Left ventricle myocardium inferior (tissue), 1 donor: ENCODE results near the gene CCDC136. TPM values are rescaled to one million over a fixed set of nuclear protein-coding genes. Genes with fewer than 3 reads are reported as not detected.
A peak's percentile ranks its signal among the peaks of the same experiment; 100 is the strongest.

Experiments
- DNase-seq: peaks from one replicate; pipeline ENCODE4 v3.0.0-alpha.2; 2020
- H3K27ac ChIP-seq: fragments of 200-600 bp; replicated peaks from 2 replicates; pipeline ENCODE4 v1.8.0; 2021
- H3K27me3 ChIP-seq: fragments of 200-600 bp; 2 replicates; pipeline ENCODE4 v1.8.0; 2021; ENCODE audit warnings: low read depth
- H3K36me3 ChIP-seq: fragments of 200-600 bp; 2 replicates; pipeline ENCODE4 v1.8.0; 2021
- H3K4me1 ChIP-seq: fragments of 200-600 bp; 2 replicates; pipeline ENCODE4 v1.8.0; 2021
- H3K4me3 ChIP-seq: fragments of 200-600 bp; 2 replicates; pipeline ENCODE4 v1.8.0; 2021; ENCODE audit warnings: mild to moderate bottlenecking, moderate library complexity
- H3K9me3 ChIP-seq: fragments of 200-600 bp; replicated peaks from 2 replicates; pipeline ENCODE4 v1.8.0; 2021
- intact Hi-C: fragments of 100-400 bp; cut with micrococcal nuclease; formaldehyde crosslinking; loops from one replicate; pipeline ENCODE4 v1.11.0; 2022
- total RNA-seq: library from RNA; stranded (reverse); fragmentation: NEBNext Ultra II Directional; extraction: Animal tissue kit (Norgen Biotek cat#: 25700); gene quantifications from one replicate; pipeline ENCODE4 v1.2.1, GENCODE V29; 2021
- TF ChIP-seq, protein P1 (sequence below): fragments of 200-600 bp; IDR thresholded peaks from 2 replicates; pipeline ENCODE4 v1.8.0; 2021; ENCODE audit warnings: antibody characterized with exemption, mild to moderate bottlenecking, borderline replicate concordance
- donor health status: DM: no; HTN: yes; CAD: no; lungs with severe emphysema.

CCDC136 gene
- total RNA-seq, 1 donor from 2014 or later: 8.2 TPM

DNA sequence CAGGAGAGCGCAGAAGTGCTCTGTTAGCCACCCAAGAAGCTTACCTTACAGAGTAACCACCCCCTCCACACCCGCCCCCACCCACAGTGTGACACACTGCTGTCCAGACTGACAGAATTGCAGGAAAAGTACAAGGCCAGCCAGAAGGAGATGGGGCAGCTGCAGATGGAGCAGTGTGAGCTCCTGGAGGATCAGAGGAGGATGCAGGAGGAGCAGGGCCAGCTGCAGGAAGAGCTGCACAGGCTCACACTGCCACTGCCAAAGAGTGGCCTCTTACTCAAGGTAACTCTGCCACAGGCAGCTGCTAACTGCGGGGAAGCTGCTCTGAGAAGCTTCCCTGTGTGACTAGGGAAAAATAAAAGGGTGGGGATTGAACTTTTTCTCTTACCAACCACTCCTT lies 17.6 kb downstream of the CCDC136 start:
- TF ChIP-seq, protein P1, sequence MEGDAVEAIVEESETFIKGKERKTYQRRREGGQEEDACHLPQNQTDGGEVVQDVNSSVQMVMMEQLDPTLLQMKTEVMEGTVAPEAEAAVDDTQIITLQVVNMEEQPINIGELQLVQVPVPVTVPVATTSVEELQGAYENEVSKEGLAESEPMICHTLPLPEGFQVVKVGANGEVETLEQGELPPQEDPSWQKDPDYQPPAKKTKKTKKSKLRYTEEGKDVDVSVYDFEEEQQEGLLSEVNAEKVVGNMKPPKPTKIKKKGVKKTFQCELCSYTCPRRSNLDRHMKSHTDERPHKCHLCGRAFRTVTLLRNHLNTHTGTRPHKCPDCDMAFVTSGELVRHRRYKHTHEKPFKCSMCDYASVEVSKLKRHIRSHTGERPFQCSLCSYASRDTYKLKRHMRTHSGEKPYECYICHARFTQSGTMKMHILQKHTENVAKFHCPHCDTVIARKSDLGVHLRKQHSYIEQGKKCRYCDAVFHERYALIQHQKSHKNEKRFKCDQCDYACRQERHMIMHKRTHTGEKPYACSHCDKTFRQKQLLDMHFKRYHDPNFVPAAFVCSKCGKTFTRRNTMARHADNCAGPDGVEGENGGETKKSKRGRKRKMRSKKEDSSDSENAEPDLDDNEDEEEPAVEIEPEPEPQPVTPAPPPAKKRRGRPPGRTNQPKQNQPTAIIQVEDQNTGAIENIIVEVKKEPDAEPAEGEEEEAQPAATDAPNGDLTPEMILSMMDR: no peak
- no peaks in the 10 kb centered on the region for H3K27me3 ChIP-seq
- intact Hi-C loops: no loop called here
- H3K36me3 ChIP-seq: no peaks in the 10 kb centered on the region
- DNase-seq: no peak
- no peaks in the 10 kb centered on the region for H3K9me3 ChIP-seq
- peaks cover 13% of the 10 kb centered on the region for H3K4me1 ChIP-seq
- no peak overlapping the region for H3K4me3 ChIP-seq
- H3K27ac ChIP-seq: no peak overlapping the region

DNA sequence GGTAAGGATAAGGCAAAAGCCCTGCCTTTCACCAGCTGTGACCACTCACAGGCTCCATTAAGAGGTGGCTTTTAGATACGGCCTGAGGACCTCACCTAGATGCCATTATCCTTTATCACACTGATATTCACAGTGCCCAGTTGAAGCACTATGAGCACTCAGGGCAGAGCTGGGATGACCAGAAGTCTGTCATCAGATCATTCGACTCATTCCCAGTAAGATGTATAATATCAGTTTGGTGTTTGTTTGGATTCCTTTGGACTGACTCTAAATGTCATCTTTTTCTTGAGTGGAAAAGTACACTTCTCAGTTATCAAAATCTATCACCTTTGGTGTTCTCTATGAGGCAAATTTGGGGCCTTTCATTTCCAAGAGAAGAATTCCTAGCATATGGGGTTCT lies 18.7 kb downstream of the CCDC136 start:
- DNase-seq: no peak
- no peaks in the 10 kb centered on the region for H3K9me3 ChIP-seq
- TF ChIP-seq, protein P1: no peak
- no peak overlapping the region for H3K27ac ChIP-seq
- no peak overlapping the region for H3K4me3 ChIP-seq
- H3K36me3 ChIP-seq: no peaks in the 10 kb centered on the region
- intact Hi-C loops: no loop called here
- H3K27me3 ChIP-seq: no peaks in the 10 kb centered on the region
- H3K4me1 ChIP-seq: peaks cover 13% of the 10 kb centered on the region

DNA sequence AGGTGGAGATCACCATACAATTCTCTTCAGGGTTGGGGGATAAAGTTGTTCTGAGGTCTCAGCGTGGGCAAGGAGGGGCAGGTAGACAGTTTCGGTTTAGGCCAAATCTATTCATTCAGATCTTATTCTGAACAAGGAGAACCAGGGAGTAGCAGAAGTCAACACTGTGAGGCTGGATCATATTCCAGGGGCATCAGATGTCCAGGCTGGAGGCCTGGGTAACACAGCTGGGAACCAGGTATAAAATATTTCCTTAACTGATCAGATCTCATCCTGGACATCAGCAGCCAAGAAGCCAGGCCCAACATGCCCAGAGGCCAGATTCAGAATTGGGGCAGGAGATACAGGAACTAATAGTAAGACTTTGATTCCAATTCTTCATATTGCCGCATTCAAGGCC lies 19.2 kb downstream of the CCDC136 start:
- no peak for DNase-seq
- intact Hi-C loops: no loop called here
- H3K27ac ChIP-seq: no peak overlapping the region

DNA sequence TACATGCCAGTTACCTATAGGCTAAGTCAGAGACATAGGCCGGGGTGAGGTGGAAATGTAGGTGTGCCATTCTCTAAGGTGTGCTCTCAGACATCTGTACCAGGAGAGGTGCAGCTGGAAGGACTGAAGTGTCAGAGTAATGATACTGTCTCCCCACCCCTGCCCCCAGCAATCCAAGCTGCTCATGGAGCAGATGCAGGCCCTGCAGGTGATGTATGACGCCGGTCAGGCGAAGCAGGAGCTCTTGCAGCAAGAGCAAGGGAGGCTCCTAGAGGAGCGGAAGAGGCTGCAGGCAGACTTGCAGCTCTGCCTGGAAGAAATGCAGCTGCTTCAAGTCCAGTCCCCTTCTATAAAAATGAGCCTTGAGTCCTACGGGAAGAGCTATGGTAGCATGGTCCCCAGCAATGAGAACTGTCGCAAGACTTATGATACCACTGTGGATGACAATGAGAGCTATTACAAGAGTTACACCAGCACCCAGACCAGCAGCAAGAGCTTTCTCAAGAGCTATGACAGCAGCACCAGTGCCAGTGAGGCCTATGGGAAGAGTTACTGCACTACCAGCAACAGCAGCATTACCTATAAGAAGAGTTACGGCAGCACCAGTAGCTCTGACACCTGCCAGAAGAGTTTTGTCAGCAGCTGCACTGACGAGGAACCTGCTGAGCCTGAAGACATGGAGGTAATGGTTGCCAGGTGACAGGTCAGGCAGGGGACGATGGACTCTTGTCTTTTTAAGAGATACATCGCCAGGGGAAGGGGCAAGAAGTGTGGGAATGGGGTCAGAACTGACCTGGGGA lies 20.1 kb downstream of the CCDC136 start:
- no peaks in the 10 kb centered on the region for H3K27me3 ChIP-seq
- peaks cover 13% of the 10 kb centered on the region for H3K4me1 ChIP-seq
- no peaks in the 10 kb centered on the region for H3K36me3 ChIP-seq
- H3K9me3 ChIP-seq: no peaks in the 10 kb centered on the region
- no peak overlapping the region for H3K27ac ChIP-seq
- intact Hi-C loops: no loop called here
- DNase-seq: no peak
- H3K4me3 ChIP-seq: no peak overlapping the region
- TF ChIP-seq, protein P1: no peak

More for the DNA sequence above, 19.2 kb downstream of the CCDC136 start:
- no peaks in the 10 kb centered on the region for H3K36me3 ChIP-seq
- TF ChIP-seq, protein P1: no peak
- no peak overlapping the region for H3K4me3 ChIP-seq
- no peaks in the 10 kb centered on the region for H3K27me3 ChIP-seq
- H3K4me1 ChIP-seq: peaks cover 13% of the 10 kb centered on the region
- H3K9me3 ChIP-seq: no peaks in the 10 kb centered on the region

DNA sequence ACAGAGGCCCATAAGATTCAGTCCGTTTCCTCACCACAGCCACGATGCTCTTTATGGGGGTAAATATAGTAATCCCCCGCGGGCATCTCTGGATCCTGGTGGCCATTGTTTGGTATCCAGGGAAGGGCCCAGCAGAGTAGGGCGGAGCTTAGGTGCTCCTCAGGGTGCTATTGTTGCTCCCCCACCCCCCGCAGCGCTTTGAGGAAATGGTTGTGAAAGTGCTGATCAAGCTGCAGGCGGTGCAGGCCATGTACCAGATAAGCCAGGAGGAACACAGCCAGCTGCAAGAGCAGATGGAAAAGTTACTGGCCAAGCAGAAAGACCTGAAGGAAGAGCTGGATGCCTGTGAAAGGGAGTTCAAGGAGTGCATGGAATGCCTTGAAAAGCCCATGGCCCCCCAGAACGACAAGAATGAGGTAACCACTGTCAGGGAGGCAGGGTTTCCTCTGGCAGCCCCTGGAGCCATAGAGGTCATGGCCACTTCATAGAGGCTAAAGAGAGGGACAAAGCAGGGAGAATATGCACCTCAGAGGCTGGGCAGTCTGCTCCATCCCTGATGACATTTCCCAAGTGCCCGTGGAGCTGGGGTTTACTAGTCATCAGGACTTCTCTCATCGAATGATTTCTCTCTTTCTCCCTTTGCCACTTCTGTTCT lies 20.9 kb downstream of the CCDC136 start:
- intact Hi-C loops: no loop called here
- TF ChIP-seq, protein P1: no peak
- peak; percentile 64 for DNase-seq
- Histone ChIP-seq H3K4me1 (peaks cover 13% of the 10 kb centered on the region), H3K27ac (no peak overlapping the region), H3K36me3 (no peaks in the 10 kb centered on the region), H3K27me3 (no peaks in the 10 kb centered on the region), H3K9me3 (no peaks in the 10 kb centered on the region), H3K4me3 (no peak overlapping the region)
